ENCODE results near the gene TMEM123.

- TF ChIP-seq CTCF (IDR thresholded peaks at IDR 0.05; ENCODE audit: insufficient read depth, low read length, poor library complexity, severe bottlenecking) (no peak), EZH2phosphoT487 (conservative IDR thresholded peaks at IDR 0.05; ENCODE audit: low read length) (no peak)
Observed at GRCh38 chr11:102479733-102480132, 27.2 kb upstream of the TMEM123 start.

Measured in SU-DHL-6 (cell line).